GM19324 (cell line): ENCODE results near the gene SERINC5.
A peak's percentile ranks its signal among the peaks of the same experiment; 100 is the strongest.

Source experiments
- ATAC-seq: cut with Tn5 transposase; IDR thresholded peaks from one replicate; pipeline ENCODE4 v1.9.1; 2021; ENCODE audit warnings: mild to moderate bottlenecking, moderate library complexity; ENCODE audit not compliant: unreplicated experiment, low FRiP score

The SERINC5 gene

DNA sequence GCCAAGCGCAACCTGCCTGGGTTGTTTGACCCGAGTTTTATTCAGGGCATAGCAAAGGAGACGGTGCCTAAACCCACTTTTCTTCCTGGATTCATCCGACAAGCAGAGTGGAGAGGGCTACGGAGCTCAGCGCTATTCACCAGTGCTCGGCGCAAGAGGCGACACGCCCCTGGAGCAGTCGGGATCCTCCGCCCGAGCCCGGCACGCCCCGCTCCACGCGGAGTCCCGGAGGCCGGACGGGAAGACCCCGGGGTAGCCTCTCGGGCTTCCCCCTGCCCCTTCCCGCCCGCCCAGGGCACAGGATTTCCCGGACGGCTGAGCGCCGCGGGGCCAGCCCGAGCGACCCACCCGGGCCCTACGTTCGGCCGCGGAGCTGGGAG is 427 bp downstream of the SERINC5 start:
- peak; percentile 37 for ATAC-seq

DNA sequence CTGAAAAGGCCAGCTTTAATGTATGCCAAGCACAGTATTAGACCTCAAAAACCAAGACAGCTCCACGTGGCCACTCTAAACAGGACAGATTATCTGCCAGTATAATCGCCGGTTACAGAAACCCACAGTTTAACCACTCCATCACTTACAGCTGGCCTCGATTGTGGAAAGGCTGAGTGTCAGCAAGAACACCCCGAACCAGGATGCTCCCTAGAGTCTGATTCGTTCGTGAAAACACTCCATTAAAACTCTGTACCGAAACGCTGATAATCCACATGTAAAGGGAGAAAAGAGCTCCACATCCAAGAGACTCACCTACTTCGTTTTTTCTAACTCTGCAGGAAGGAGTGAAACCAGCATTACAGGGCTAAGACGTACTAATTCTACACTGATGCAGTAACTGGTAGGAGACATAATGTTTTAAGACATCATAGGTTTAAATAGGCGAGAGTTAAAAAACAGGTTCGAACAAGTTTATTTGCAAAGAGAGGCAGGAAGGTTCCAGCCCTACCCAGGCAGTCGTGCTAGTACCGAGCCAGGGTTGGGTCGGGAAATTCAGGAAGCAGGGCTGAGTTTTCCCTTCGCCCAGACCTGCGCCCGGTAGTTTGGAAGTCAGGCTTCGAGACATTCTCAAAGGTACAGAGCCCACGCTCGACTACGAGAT is 949 bp downstream of the SERINC5 start:
- ATAC-seq = no peak

DNA sequence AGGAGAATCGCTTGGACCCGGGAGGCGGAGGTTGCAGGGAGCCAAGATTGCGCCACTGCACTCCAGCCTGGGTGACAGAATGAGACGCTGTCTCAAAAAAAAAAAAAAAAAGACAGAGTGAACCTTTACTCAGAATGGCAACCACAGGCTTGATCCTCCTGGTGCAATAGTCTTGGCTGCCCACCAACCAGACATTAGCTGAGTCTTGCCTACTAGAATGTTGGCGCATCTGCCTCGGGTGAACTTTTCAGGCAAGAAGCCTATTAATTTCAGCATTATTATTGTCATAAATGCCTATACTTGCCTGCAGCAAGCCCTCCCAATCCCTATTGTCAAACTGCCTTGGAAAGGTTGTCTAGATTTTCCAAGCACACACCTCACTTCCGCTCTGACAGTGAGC is 4.2 kb downstream of the SERINC5 start:
- ATAC-seq = no peak

DNA sequence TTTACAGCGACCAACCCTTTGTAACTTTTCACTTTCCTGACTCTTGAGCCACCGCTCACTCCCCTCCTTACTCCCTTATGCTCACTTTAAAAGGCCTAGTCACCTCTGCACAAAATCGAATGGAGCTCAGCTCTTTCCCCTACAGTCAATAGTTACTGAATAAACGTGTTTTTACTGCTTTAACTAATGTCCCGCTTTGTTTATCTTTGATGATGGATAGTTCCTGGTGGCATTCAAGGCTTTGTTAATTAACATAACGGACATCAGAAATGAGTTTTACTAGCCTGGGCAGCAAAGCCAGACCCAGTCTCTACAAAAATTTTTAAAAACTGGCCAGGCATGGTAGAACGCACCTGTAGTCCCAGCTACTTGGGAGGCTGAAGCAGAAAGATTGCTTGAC is 5.0 kb downstream of the SERINC5 start:
- no peak for ATAC-seq

DNA sequence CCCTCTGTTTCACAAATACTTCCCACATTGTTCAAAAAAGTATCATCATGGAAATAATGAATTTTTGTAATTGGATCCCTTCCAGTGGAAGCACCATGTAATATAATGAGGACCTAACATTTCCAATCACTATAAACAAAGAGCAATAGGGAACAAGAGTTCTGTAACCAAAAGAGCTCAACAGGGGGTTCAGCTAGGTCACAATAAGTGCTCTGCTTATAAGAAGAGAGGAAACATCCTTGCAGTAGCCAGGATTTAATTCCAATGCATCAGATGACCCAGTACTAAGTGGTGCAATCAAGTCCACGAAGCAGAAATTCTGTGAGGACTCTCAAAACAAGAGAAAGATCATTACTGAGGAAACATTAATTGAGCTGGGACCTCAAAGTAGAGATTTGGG is 5.9 kb downstream of the SERINC5 start:
- no peak for ATAC-seq

DNA sequence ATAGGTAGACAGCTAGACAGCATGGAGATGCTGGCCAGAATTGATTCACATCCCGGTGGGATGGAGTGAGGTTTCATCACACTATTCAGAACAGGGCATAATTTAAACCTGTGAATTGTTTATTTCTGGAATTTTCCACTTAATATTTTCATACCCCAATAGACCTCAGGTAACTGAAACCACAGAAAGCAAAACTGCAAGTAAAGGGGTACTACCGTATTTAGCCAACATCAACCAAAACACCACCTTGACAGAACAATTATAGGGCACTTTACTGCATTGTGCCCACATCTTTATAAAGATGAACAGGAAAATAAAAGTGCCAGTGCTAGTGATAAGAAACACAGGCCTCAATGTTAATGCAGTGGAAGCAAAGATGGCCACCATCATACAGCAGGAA is 7.5 kb downstream of the SERINC5 start:
- ATAC-seq = peak; percentile 47

DNA sequence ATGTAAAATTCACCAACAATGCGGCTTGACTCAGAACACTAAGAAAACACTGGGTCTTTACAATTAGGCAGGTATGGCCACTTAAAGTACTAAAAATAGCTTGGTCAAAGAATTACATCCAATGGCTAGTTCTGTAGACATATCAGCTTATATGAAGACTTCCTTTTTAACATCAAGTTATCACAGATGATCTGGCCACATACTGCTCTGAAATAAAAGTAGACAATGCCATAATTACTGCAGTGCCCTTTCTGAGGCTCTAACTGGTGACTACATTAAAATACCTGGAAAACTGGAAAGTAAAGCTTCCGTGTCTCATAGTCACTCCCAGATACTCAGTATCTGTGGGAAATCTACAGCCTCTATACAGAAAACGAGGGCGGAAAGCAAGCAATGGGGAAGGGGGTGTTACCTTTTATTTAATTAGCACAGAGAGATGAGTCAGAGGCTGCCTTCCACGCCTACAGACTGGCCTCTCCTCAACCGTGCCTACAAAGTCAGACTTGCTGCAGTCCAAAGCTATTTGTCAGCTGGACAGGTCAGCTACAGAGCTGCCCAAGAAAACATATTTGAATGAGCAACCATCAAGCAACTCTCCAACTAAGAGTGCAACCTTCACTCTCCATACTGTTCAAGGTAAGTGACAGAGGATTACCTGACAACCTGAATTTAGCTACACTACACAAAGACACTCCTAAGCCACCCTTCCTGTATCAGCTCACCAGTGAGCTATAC is 8.7 kb downstream of the SERINC5 start:
- peak; percentile 76 for ATAC-seq

DNA sequence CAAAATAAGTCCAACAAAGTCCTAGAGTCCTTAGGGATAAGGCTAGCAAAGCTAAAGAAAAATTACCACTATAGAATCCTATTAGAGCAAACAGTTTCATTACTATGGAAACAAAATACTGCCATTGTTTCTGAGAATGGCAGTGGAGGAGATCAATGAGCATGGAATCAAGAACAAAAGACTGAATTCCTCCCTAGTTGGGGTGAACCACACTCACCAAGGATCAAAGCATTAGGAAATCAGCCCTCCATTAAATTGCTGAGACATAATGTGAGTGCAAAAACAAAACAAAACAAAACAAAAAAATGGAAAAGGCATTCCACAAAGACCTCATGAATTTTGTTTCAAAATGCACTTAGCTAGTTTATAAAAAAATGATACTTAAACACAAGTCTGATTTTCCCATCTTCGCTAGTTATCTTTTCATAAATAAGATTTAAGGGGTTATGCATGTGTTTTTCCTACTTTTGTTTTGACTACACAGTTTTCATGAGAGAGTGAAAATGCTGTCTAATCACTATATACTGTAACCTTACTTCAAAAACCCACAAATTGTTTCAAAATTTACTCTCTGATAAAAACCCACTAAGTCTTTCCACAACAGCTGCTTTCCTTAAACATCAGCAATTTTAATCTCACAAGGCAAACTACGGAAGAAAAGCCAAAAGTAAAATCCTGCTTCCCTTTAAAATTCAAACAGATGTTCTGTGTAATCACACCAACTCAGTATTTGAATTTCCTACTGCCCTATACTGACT is 9.7 kb downstream of the SERINC5 start:
- no peak for ATAC-seq

DNA sequence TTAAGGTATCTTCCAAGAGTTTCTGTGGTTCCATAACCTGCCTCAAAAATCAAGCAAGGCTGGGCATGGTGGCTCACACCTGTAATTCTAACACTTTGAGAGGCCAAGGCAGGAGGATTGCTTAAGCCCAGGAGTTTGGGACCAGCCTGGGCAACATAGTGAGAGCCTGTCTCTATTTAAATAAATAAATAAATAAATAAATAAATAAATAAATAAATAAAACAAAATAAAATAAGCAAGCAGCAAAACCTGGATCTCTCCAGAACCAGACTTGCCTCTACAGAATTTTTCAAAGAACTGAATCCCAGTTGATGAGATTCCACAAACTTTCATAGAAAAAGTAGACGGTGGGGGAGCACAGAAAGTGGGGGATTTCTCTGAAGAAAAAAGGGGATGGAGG is 12.3 kb downstream of the SERINC5 start:
- ATAC-seq = no peak

DNA sequence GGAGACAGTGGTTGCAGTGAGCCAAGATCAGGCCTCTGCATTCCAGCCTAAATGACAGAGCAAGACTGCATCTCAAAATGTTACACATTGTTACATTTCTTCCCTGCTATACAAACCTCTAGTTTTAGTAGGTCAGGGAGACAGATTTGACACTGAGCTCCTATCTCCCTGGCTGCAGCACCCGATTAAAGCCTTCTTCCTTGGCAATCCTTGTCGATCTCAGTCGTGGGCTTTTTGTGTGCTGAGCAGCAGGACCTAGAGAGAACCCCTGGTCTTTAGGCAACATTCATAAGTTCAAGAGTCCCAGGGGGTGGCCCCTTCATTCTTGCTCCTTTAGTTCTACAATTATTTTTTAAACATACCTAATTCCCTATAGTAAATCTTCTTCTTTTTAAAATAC is 13.0 kb downstream of the SERINC5 start:
- no peak for ATAC-seq

DNA sequence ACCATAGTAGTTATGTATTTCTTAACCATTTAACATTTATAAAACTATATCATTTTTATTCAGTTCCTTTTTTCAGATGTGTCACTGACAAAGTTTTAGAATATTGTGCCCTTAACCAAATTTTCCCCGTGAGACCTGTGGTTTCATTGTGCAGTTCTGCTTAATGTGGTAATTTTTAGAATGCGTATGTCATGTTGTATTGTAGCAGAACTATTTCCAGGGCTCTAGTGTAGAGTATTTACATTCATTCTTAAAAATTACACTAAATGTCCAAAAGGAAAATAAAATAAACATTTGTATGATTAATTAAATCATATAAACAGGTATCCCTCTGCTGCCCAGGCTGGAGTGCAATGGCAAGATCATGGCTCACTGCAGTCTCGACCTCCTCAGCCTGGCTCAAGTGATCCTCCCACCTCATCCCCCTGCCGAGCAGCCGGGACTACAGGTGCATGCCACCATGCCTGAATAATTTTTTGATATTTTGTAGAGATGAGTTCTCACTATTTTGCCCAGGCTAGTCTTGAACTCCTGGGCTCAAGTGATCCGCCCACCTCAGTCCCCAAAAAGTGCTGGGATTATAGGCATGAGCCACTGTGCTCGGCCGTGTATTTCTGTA is 15.4 kb downstream of the SERINC5 start:
- ATAC-seq = no peak

DNA sequence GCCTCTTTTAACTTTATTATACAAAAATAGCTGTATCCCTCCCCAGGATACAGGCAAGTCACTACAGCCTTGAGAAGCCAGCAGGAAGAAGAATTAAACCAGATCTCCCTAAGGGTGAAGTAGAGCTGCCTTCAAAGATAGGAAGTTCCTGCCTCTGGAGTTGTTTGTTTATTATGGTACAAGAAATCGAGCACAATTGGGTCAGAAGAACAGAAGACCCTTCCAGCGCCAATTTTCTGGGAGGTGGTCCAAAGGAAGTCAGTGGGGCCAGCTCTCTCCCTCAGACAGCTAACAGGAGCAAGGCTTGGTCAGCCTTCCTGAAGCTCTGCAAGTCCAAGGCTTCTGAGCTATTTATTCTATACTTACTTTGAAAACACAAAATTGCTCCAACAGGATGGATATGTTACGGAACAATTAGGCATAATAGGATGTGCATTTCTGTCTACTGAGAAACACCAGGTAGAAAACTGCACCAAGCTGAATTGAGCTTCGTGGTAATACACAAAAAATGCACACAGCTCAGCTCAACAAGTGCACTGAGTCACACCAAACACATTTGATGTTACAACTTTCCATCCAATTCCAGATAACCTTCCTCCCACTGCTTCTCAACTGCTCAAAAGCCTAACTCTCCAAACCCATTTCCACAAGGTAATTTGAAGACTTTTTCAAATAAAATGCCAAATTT is 16.0 kb downstream of the SERINC5 start:
- no peak for ATAC-seq

DNA sequence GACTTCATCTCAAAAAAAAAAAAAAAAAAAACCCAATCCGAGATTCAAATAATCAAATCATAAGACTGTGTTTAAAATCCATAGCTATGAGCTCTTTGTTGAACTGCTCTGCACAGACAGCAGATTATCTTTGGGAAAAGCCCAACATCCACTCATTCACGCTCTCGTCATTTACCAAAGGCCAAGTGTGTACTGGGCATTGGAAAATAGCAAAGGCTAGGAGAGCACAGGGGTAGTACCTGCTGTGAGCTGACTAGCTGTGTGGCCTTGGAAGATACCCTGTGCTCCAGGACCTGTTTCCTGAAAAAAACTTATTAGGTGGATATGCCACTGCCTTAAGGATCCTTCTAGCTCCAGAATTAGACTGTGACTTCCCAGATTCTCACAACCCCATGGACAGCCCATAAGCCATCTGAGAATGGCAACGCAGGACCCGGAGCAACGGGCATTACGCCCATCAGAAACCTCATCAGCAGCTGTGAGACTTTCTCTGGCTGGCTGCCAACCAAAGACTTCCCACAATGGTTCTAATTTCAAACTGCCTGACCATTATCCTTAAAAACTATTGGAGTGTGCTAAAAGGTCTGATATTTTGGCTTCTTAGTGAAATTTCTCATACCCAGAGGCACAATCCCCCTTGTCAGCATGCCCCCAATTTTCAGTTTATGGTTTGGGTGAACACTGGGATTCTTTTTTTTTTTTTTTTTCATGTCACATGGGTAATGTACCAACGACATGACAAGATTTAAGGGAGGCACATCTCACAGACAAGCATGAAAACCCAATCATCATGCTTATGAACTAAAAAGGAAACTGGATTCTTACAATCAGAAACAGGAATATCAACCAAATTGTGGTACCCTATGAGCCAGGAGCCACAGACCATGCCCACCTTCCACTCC is 16.8 kb downstream of the SERINC5 start:
- no peak for ATAC-seq

DNA sequence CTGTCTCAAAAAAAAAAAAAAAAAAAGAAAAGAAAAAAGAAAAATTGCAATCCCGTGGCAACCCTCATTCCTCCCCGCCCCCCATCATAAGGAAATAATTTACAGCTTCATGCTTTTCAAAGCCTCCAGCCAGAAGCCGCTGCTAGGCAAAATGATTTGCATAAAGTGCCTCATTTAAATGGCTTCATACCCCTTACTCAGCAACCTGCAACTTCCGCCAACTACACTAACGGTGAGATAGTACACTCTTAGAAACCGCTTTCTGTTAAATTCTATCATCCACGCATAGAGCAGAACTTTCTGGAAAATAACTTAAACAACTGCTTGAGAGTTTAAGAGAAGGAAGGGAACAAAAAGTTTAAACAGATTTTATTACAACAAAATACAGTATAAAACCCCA is 17.8 kb downstream of the SERINC5 start:
- no peak for ATAC-seq

DNA sequence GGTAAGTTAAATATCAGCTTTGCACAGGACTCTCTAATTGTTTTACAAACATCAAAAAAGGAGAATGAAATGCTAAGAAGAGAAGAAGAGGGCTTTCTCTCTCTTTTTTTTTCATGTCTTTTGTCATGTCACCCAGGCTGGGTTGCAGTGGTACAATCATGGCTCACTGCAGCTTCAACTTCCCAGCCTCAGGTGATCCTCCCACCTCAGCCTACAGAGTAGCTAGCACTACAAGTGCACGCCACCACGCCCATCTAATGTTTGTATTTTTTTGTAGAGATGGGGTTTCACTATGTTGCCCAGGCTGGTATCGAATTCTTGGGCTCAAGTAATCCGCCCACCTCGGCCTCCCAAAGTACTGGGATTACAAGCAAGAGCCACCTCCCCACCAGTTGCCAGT is 18.6 kb downstream of the SERINC5 start:
- no peak for ATAC-seq

DNA sequence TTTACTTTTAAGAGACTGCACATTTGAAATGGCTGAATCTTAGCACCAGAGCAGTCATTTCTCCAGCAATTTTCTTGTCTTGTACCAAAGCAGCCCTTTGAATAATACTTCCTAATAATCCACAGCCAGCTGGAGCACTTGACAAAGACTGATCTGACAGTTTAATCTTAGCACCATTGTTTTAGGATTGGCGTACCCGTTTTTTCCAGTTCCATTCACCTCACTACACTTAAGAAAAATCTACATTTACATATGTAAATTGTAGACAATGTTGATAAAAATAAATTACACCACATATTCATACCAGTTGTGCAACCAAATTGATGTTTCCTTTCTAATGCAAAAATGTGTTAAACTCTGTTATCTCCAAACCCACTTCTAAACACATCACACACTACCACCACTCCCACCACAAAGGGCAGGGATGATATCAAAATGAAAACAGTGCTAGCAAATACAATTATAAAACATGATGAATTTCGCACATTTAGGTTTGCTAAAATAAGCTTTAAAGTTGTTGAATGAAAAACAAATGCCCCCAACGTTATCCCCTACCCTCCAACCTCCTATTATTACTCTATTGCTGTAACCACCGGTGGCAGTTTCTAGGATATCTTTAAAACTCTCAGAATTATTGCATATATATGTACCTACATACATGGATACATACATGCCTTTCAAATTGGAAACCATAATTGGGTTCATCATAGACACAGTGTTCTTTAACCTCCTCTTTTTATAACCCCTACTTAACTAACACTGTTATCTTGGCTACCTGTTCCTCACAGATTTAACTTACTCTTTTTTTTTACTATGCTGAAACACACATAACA is 21.5 kb downstream of the SERINC5 start:
- ATAC-seq = no peak

DNA sequence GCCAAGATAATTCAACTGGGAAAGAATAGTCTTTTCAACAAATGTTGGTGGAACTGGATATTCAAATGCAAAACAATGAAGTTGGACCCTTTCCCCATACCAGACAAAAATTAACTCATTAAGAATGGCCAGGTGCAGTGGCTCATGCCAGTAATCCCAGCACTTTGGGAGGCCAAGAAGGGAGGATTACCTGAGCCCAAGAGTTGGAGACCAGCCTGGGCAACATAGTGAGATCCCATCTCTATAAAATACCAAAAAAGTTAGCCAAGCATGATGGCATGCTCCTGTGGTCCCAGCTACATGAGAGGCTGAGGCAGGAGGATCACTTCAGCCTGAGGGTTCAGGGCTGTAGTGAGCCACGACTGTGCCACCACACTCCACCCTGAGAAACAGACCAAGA is 24.2 kb downstream of the SERINC5 start:
- no peak for ATAC-seq

DNA sequence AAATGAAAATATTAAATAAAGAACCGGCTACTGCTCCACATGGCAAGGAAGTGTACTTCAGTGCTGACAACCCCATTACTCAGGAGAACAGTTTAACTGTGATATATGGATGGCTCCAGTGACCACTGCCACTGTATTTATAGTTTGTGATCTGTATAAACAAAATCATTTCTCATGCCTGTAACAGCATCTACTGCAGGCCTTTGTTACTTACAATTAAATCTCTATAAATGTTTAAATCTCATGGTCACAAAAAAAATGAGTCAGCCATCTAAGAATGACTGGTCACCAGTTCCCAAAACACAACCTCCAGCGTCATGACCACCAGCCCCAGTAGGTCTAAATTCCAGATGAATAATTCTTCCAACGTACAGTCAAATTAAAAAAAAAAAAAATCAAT is 24.6 kb downstream of the SERINC5 start:
- no peak for ATAC-seq
